ENCODE data around the gene FBXL3. TPM values are rescaled to one million over a fixed set of nuclear protein-coding genes. Genes with fewer than 3 reads are reported as not detected.

FBXL3 gene
- total and polyA plus RNA-seq, 2 experiments from 2014 or later = 9.3 to 29.4 TPM

DNA sequence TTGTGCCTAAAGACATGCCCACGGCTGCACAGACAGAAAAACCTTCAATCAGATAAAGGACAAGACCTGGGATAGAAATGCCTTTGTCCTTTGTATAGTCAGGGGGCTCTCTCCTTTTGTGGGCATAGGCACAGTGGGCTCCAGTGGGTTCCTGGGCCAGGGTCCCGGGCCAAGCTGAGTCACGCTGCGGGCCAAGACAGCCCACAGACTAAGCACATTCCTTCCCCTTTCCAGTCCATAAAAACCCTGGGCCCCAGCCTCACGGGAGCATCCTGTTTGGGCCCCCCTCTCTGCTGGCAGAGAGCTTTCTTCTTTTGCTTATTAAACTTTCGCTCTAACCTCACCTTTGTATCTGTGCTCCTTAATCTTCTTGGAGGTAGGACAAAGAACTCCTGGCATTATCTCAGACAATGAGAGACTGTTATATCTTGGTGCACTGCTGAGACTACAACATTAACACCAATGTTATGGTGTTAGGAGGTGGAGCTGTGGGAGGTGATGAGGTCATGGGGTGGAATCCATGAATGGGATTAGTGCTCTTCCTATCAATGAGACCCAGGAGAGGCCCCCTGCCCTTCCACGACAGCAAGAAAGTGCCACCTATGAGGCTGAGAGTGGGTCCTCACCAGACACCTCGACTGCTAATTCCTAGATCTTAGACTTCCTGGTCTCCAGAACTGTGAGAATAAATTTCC is 20.8 kb upstream of the FBXL3 start:
- H3K4me1 ChIP-seq (ENCODE audit: low read depth) = no peaks in the 10 kb centered on the region
- H3K36me3 ChIP-seq = peaks cover 3% of the 10 kb centered on the region
- TF ChIP-seq, protein P1, sequence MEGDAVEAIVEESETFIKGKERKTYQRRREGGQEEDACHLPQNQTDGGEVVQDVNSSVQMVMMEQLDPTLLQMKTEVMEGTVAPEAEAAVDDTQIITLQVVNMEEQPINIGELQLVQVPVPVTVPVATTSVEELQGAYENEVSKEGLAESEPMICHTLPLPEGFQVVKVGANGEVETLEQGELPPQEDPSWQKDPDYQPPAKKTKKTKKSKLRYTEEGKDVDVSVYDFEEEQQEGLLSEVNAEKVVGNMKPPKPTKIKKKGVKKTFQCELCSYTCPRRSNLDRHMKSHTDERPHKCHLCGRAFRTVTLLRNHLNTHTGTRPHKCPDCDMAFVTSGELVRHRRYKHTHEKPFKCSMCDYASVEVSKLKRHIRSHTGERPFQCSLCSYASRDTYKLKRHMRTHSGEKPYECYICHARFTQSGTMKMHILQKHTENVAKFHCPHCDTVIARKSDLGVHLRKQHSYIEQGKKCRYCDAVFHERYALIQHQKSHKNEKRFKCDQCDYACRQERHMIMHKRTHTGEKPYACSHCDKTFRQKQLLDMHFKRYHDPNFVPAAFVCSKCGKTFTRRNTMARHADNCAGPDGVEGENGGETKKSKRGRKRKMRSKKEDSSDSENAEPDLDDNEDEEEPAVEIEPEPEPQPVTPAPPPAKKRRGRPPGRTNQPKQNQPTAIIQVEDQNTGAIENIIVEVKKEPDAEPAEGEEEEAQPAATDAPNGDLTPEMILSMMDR (IDR thresholded peaks at IDR 0.05; ENCODE audit: low read depth, low read length) = no peak
- H3K27me3 ChIP-seq = no peaks in the 10 kb centered on the region
- H3K4me3 ChIP-seq = no peak overlapping the region
- H3K27ac ChIP-seq = no peak overlapping the region
- H3K9me3 ChIP-seq (ENCODE audit: low read depth) = no peaks in the 10 kb centered on the region
- no peak for DNase-seq (ENCODE audit: low read depth in 1 of 2, low spot score in 1 of 2)

DNA sequence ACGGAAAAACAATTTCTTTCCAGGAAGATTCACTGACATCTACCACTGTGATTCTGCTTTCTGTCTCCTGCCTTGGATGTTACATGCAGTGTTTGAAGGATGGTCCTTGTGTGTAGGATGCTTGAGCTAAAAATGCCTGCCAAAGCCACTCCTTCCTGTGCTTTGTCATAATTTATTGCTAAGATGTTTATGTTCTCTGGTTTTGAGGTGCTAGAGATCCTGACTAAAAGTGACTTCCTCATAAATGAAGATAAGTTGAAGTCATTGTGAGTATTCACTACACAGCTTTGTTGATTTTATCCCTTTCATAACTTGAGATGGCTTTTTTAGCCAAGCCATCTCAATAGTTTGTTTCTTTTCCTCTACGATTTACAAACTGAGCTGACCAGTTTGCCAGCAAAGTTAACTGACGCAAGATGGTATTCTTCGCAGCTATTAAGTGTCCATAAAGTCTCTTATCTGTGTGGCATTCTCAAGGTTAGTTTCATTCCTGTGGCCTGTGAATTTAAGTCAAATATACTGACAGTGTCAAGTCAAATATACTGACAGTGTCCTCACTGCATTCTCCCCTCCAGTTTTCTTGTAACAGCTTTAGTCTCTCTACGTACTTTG is 15.7 kb upstream of the FBXL3 start:
- no peaks in the 10 kb centered on the region for H3K27me3 ChIP-seq
- DNase-seq (ENCODE audit: low read depth in 1 of 2, low spot score in 1 of 2) = no peak
- no peak overlapping the region for H3K4me3 ChIP-seq
- no peaks in the 10 kb centered on the region for H3K36me3 ChIP-seq
- TF ChIP-seq, protein P1 (IDR thresholded peaks at IDR 0.05; ENCODE audit: low read depth, low read length) = no peak
- H3K9me3 ChIP-seq (ENCODE audit: low read depth) = no peaks in the 10 kb centered on the region
- H3K27ac ChIP-seq = no peak overlapping the region
- no peaks in the 10 kb centered on the region for H3K4me1 ChIP-seq (ENCODE audit: low read depth)

DNA sequence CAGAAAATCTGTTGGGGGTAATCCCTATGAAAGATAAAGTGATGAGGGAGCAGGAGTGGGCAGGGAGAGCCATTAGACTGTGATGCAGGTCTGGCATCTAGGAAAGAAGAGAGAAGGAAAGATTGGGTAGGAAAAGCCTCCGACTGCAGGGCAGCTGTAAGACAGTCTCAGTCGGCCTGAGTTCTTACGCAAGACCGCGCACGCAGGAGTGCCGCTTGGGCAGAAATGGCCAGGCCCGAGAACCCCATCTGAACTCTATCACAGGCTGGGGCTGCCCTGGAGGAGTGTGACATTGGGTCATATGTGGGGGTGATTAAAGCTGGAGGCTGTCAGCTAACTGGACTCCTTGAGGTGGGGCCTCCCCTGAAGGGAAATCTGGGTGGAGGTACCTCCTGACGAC is 13.9 kb upstream of the FBXL3 start:
- Histone ChIP-seq H3K4me1 (ENCODE audit: low read depth) (no peaks in the 10 kb centered on the region), H3K9me3 (ENCODE audit: low read depth) (no peaks in the 10 kb centered on the region), H3K4me3 (no peak overlapping the region), H3K27ac (no peak overlapping the region), H3K27me3 (no peaks in the 10 kb centered on the region), H3K36me3 (no peaks in the 10 kb centered on the region)
- DNase-seq (ENCODE audit: low read depth in 1 of 2, low spot score in 1 of 2) = no peak
- TF ChIP-seq, protein P1 (IDR thresholded peaks at IDR 0.05; ENCODE audit: low read depth, low read length) = no peak

DNA sequence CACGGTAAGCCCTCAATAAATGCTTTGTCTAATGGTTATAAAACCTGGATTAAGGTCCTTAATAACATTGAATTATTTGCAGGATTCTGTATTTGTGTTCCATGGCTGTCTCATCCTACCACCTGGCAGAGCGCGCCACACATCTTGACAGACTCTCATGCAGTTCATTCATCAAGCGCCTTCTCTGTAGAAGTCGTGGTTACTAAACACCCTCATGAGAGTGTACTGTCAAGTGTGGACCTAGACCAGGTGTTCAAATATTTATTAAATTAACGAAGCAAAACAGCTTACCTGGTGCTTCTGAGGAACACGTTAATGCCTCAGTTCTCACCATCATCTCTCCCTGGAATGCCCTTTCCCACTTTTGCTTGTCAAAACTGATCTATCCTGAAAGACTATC is 13.1 kb upstream of the FBXL3 start:
- H3K4me1 ChIP-seq (ENCODE audit: low read depth) = no peaks in the 10 kb centered on the region
- no peak for DNase-seq (ENCODE audit: low read depth in 1 of 2, low spot score in 1 of 2)
- H3K27ac ChIP-seq = no peak overlapping the region
- H3K27me3 ChIP-seq = no peaks in the 10 kb centered on the region
- H3K4me3 ChIP-seq = no peak overlapping the region
- no peaks in the 10 kb centered on the region for H3K36me3 ChIP-seq
- H3K9me3 ChIP-seq (ENCODE audit: low read depth) = no peaks in the 10 kb centered on the region
- TF ChIP-seq, protein P1 (IDR thresholded peaks at IDR 0.05; ENCODE audit: low read depth, low read length) = no peak

DNA sequence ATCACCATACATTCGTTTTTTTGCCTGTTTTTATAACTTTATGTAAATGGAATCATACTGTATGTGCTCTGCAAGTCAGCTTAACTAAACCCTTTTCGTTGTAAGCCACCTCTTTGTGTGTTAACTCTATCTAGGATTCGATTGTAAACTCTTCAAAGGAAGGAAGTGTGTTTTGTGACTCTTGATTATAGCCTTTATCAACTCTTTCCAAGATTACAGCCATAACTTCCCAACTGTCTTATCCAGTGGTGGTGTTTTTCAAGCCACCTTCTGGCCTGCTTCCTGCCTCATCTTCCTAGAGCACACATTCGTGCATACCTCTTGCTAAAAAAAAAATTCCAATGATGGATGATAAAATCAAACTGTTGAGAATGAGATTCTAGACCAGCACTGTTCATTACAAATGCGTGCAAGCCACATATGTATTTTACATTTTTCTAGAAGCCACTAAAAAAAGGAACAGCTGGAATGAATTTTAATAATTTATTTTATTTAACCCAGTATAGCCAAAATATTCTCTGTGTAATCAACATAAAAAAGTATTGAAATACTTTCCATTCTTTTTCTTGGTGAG is 12.0 kb upstream of the FBXL3 start:
- no peak overlapping the region for H3K4me3 ChIP-seq
- TF ChIP-seq, protein P1 (IDR thresholded peaks at IDR 0.05; ENCODE audit: low read depth, low read length) = no peak
- DNase-seq (ENCODE audit: low read depth in 1 of 2, low spot score in 1 of 2) = no peak
- H3K27ac ChIP-seq = no peak overlapping the region
- H3K27me3 ChIP-seq = no peaks in the 10 kb centered on the region
- no peaks in the 10 kb centered on the region for H3K4me1 ChIP-seq (ENCODE audit: low read depth)
- no peaks in the 10 kb centered on the region for H3K36me3 ChIP-seq
- H3K9me3 ChIP-seq (ENCODE audit: low read depth) = no peaks in the 10 kb centered on the region

All from cardiac muscle cell (in vitro differentiated cells and primary cell).